ENCODE measurements around the gene TEX11. TPM values are rescaled to one million over a fixed set of nuclear protein-coding genes. Genes with fewer than 3 reads are reported as not detected.

The TEX11 gene
- total and polyA plus RNA-seq, 2 experiments from 2014 or later: not detected

DNA sequence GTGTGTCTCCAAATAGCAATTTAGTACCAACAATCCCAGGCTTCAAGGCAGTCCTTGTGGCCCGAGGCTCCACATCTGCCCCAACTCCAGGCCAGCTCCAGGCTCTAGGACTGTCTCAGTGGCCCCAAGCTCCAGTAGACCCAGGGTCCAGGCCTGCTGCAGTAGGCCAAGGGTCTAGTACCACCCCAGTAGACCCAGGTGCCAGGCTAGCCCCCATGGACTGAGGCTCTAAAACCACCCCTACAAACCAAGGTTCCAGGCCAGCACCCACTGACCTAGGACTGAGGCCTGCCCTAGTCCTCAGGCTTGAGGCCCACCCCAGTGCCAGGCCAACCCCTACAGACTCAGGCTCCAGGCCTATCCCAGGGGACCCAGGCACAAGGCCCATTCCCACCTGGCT lies 272.3 kb downstream of the TEX11 start:
- in situ Hi-C loops (cut with MboI): no loop called here

DNA sequence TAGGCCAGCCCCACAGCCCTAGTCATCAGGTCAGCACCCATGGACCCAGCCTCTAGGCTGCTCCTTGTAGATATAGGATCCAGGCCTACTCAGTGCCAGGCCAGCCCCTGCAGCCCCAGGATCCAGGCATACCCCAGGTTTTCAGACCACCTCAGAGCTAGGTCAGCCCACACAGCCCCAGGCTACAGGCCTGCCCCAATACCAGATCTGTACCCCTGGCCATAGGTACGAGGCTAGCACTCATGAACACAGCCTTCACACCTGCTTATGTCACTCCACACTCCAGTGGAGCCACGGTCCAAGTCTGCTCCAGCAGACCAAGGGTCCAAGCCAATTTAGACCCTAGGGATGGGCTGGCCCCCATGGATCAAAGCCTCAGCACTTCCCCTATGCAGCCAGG lies 272.8 kb downstream of the TEX11 start:
- in situ Hi-C loops (cut with MboI): no loop called here
- Histone ChIP-seq H3K4me2 (ENCODE audit: unreplicated experiment) (no peak overlapping the region), H3K9me3 (ENCODE audit: low read depth) (no peaks in the 10 kb centered on the region), H3K36me3 (ENCODE audit: low read depth) (no peaks in the 10 kb centered on the region), H3K27me3 (replicated peaks; ENCODE audit: insufficient read depth) (no peaks in the 10 kb centered on the region), H3K4me3 (no peak overlapping the region), H3K9me2 (ENCODE audit: insufficient read depth) (no peaks in the 10 kb centered on the region), H4K20me1 (ENCODE audit: insufficient read depth) (no peaks in the 10 kb centered on the region), H3F3A (ENCODE audit: insufficient read depth) (no peaks in the 10 kb centered on the region), H3K79me2 (ENCODE audit: insufficient read depth) (no peaks in the 10 kb centered on the region), H2AFZ (no peak overlapping the region), H3K27ac (no peak overlapping the region), H3K9ac (no peak overlapping the region), H3K4me1 (ENCODE audit: insufficient read depth) (no peaks in the 10 kb centered on the region)
- 13% methylated on average over 2 of the region's 2 CpGs; no CpG with 5 or more reads in 1 of the 2 experiments for WGBS, 2 experiments (ENCODE audit: low coverage in 1 of 2, low lambda C conversion rate in 2 of 2, missing lambda C conversion rate in 2 of 2)
- TF ChIP-seq EZH2 (IDR thresholded peaks at IDR 0.05; ENCODE audit: insufficient read depth, poor library complexity, severe bottlenecking): no peak
- TF ChIP-seq EZH2phosphoT487 (IDR thresholded peaks at IDR 0.05; ENCODE audit: insufficient read depth, low read depth): no peak
- no peak for DNase-seq

More for the DNA sequence above, 272.3 kb downstream of the TEX11 start:
- Histone ChIP-seq H3K27ac (no peak overlapping the region), H3K27me3 (replicated peaks; ENCODE audit: insufficient read depth) (no peaks in the 10 kb centered on the region), H3K4me2 (ENCODE audit: unreplicated experiment) (no peak overlapping the region), H3K9me2 (ENCODE audit: insufficient read depth) (no peaks in the 10 kb centered on the region), H4K20me1 (ENCODE audit: insufficient read depth) (no peaks in the 10 kb centered on the region), H3K36me3 (ENCODE audit: low read depth) (no peaks in the 10 kb centered on the region), H3F3A (ENCODE audit: insufficient read depth) (no peaks in the 10 kb centered on the region), H3K4me3 (no peak overlapping the region), H2AFZ (no peak overlapping the region), H3K9me3 (ENCODE audit: low read depth) (no peaks in the 10 kb centered on the region), H3K9ac (no peak overlapping the region), H3K79me2 (ENCODE audit: insufficient read depth) (no peaks in the 10 kb centered on the region), H3K4me1 (ENCODE audit: insufficient read depth) (no peaks in the 10 kb centered on the region)
- 14 to 33% methylated on average over 1 of the region's 1 CpG for WGBS, 2 experiments (ENCODE audit: low coverage in 1 of 2, low lambda C conversion rate in 2 of 2, missing lambda C conversion rate in 2 of 2)
- DNase-seq: no peak
- TF ChIP-seq EZH2phosphoT487 (IDR thresholded peaks at IDR 0.05; ENCODE audit: insufficient read depth, low read depth): no peak
- TF ChIP-seq EZH2 (IDR thresholded peaks at IDR 0.05; ENCODE audit: insufficient read depth, poor library complexity, severe bottlenecking): no peak

DNA sequence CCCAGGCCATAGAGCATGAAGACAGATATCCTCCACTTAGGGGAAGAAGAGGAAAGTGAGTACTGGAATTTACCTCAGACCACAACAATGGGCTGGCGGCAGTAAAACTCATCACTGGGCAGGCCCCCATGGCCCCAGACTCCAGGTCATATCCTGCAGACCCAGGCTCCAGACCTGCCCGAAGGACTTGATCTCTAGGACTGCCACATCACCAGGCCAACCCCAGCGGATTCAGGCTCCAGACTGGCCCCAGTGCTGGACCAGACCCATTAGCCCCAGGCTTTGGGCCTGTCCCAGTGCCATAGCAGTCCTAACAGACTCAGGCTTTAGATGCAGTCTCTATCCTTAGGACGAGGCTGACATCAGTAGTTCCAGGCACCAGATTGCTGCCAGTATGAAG lies 273.3 kb downstream of the TEX11 start:
- TF ChIP-seq EZH2phosphoT487 (IDR thresholded peaks at IDR 0.05; ENCODE audit: insufficient read depth, low read depth): no peak
- no peaks in the 10 kb centered on the region for H3K9me3 ChIP-seq (ENCODE audit: low read depth)
- no peak overlapping the region for H2AFZ ChIP-seq
- no peaks in the 10 kb centered on the region for H3K36me3 ChIP-seq (ENCODE audit: low read depth)
- H4K20me1 ChIP-seq (ENCODE audit: insufficient read depth): no peaks in the 10 kb centered on the region
- H3K4me1 ChIP-seq (ENCODE audit: insufficient read depth): no peaks in the 10 kb centered on the region
- H3F3A ChIP-seq (ENCODE audit: insufficient read depth): no peaks in the 10 kb centered on the region
- no peaks in the 10 kb centered on the region for H3K9me2 ChIP-seq (ENCODE audit: insufficient read depth)
- no peaks in the 10 kb centered on the region for H3K79me2 ChIP-seq (ENCODE audit: insufficient read depth)
- WGBS, 2 experiments (ENCODE audit: low coverage in 1 of 2, low lambda C conversion rate in 2 of 2, missing lambda C conversion rate in 2 of 2): 20% methylated on average over 3 of the region's 4 CpGs; no CpG with 5 or more reads in 1 of the 2 experiments
- H3K4me3 ChIP-seq: no peak overlapping the region
- in situ Hi-C loops (cut with MboI): no loop called here
- no peaks in the 10 kb centered on the region for H3K27me3 ChIP-seq (replicated peaks; ENCODE audit: insufficient read depth)
- no peak overlapping the region for H3K9ac ChIP-seq
- no peak overlapping the region for H3K4me2 ChIP-seq (ENCODE audit: unreplicated experiment)
- DNase-seq: no peak
- no peak overlapping the region for H3K27ac ChIP-seq

DNA sequence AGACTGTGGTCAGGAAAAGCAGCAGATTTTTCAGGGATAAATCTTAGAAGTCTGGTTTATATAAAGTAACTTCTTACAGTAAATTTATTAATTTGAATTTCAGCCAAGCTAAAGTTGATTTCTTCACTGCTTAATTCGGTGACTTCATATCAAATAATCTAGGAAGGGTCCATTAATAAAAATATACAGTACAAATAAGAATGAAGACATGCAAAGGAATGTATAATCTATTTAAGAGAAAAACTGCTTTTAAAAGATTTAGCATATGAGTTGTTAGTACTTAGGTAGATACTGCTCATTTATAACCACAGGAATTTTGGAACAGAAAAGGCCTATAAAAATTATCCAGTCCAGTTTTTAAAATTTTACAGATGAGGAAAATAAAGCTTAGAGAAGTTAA lies 286.8 kb downstream of the TEX11 start:
- Histone ChIP-seq H3K27ac (no peak overlapping the region), H3K36me3 (ENCODE audit: low read depth) (no peaks in the 10 kb centered on the region), H2AFZ (no peak overlapping the region), H3F3A (ENCODE audit: insufficient read depth) (no peaks in the 10 kb centered on the region), H3K9me2 (ENCODE audit: insufficient read depth) (no peaks in the 10 kb centered on the region), H3K9me3 (ENCODE audit: low read depth) (no peaks in the 10 kb centered on the region), H4K20me1 (ENCODE audit: insufficient read depth) (no peaks in the 10 kb centered on the region), H3K4me2 (ENCODE audit: unreplicated experiment) (no peak overlapping the region), H3K4me1 (ENCODE audit: insufficient read depth) (no peaks in the 10 kb centered on the region), H3K4me3 (no peak overlapping the region), H3K79me2 (ENCODE audit: insufficient read depth) (no peaks in the 10 kb centered on the region), H3K27me3 (replicated peaks; ENCODE audit: insufficient read depth) (no peaks in the 10 kb centered on the region), H3K9ac (no peak overlapping the region)
- in situ Hi-C loops (cut with MboI): no loop called here
- no peak for TF ChIP-seq EZH2 (IDR thresholded peaks at IDR 0.05; ENCODE audit: insufficient read depth, poor library complexity, severe bottlenecking)
- DNase-seq: no peak
- WGBS, 2 experiments (ENCODE audit: low coverage in 1 of 2, low lambda C conversion rate in 2 of 2, missing lambda C conversion rate in 2 of 2): 50 to 52% methylated on average over 1 of the region's 1 CpG

DNA sequence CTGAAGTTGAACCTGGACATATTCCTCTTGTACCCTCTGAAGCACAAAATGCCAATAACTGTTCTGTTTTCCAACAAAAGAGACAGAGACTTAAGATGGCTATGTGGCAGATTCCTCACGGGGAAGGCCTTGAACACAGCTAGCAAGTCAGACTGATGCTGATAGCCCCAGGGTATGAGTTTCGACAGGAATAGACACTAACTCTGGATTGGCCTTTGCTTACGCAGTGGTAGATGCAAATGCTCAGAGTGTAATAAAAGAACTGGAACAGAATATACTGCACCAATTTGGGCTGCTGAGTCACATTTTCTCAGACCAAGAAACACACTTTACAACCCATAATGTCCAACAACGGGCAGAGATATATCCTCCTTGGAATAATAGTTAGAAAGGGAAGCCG lies 290.0 kb downstream of the TEX11 start:
- Histone ChIP-seq H3K27me3 (replicated peaks; ENCODE audit: insufficient read depth) (no peaks in the 10 kb centered on the region), H4K20me1 (ENCODE audit: insufficient read depth) (no peaks in the 10 kb centered on the region), H3K36me3 (ENCODE audit: low read depth) (no peaks in the 10 kb centered on the region), H3K9ac (no peak overlapping the region), H3K27ac (no peak overlapping the region), H2AFZ (no peak overlapping the region), H3K9me2 (ENCODE audit: insufficient read depth) (no peaks in the 10 kb centered on the region), H3K9me3 (ENCODE audit: low read depth) (no peaks in the 10 kb centered on the region), H3K4me1 (ENCODE audit: insufficient read depth) (no peaks in the 10 kb centered on the region), H3K79me2 (ENCODE audit: insufficient read depth) (no peaks in the 10 kb centered on the region), H3K4me2 (ENCODE audit: unreplicated experiment) (no peak overlapping the region), H3F3A (ENCODE audit: insufficient read depth) (no peaks in the 10 kb centered on the region), H3K4me3 (no peak overlapping the region)
- WGBS, 2 experiments (ENCODE audit: low coverage in 1 of 2, low lambda C conversion rate in 2 of 2, missing lambda C conversion rate in 2 of 2): 13 to 25% methylated on average over 4 to 5 of the region's 5 CpGs
- TF ChIP-seq EZH2 (IDR thresholded peaks at IDR 0.05; ENCODE audit: insufficient read depth, poor library complexity, severe bottlenecking): no peak
- TF ChIP-seq EZH2phosphoT487 (IDR thresholded peaks at IDR 0.05; ENCODE audit: insufficient read depth, low read depth): no peak
- DNase-seq: no peak
- in situ Hi-C loops (cut with MboI): no loop called here

All from GM23248 (cell line).